VCaP (cell line): Measurements from ENCODE around the gene MTFR1L.

ENCODE experiments used
- H3K27ac ChIP-seq: fragments of 450-650 bp; 2 replicates; pipeline ENCODE4 v1.5.1; 2017
- TF ChIP-seq, protein P1 (sequence below): fragments of 450-650 bp; conservative IDR thresholded peaks from 2 replicates; pipeline ENCODE4 v1.5.1; 2017; ENCODE audit warnings: mild to moderate bottlenecking, moderate library complexity

The MTFR1L gene

DNA sequence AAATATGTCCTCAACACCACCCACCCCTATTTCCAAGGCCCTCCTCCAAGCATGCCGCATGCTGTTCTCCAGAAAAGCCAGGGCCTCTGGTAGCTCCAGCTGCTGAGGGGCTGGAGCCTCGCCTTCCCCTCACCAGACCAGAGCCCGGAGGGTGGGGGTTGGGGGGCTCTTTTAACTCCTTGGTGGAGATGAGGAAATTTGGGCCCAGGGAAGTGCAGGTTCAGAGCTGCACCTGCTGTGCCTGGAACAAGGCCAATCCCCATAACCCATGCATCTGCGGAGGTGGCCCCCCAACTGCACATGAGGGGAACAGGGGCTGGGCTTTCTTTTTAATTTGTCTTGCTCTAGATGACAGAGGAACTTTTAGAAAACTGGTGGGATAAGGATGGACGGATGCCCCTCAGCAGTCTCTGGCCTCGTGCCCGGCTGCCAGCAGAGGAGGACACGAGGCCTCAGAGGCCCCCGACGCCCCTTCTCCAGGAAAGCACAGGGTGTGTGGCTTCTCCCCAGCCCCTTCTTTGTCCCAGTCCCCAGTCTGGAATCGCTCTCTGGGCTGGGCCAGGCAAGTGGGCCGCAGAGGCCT lies 20.3 kb upstream of the MTFR1L start:
- H3K27ac ChIP-seq: peak overlapping the region; percentile 79; the same call in 1 of the 2 replicates
- TF ChIP-seq, protein P1, sequence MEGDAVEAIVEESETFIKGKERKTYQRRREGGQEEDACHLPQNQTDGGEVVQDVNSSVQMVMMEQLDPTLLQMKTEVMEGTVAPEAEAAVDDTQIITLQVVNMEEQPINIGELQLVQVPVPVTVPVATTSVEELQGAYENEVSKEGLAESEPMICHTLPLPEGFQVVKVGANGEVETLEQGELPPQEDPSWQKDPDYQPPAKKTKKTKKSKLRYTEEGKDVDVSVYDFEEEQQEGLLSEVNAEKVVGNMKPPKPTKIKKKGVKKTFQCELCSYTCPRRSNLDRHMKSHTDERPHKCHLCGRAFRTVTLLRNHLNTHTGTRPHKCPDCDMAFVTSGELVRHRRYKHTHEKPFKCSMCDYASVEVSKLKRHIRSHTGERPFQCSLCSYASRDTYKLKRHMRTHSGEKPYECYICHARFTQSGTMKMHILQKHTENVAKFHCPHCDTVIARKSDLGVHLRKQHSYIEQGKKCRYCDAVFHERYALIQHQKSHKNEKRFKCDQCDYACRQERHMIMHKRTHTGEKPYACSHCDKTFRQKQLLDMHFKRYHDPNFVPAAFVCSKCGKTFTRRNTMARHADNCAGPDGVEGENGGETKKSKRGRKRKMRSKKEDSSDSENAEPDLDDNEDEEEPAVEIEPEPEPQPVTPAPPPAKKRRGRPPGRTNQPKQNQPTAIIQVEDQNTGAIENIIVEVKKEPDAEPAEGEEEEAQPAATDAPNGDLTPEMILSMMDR: no peak

GRCh38 chr1:25799935-25800702 lies 19.6 kb upstream of the MTFR1L start, which contains the start of gene SELENON:
Gene SELENON (plus strand): TSS chr1:25800193. CDS start chr1:25800231, 38 bp downstream.
- peak within 1 kb of the TSS; percentile 79; the same call in 1 of the 2 replicates for H3K27ac ChIP-seq
- TF ChIP-seq, protein P1: no peak

GRCh38 chr1:25800703-25801377 lies 18.9 kb upstream of the MTFR1L start:
- peak overlapping the region; percentile 79; the same call in 1 of the 2 replicates for H3K27ac ChIP-seq
- TF ChIP-seq, protein P1: no peak

DNA sequence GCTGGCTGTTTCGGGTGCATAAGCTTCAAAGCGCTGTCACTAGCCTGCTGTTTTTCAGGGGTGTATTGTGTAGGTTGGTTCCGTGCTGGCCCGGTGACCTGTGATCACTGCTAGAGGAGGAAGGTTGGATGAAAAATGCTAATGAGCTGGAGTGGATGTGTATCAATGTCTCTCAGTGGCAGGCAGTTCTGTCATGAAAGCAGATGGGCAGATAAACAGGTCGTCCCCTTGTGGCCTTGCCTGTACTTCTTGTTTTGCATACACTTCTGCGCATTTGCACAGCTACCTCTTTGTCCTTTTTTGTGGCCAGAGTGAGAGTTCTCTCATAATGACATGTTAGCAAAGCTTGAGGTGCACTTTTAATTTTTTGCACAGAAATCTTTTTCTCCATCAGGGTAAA lies 16.8 kb upstream of the MTFR1L start:
- peak overlapping the region; percentile 54 for H3K27ac ChIP-seq
- TF ChIP-seq, protein P1: no peak

DNA sequence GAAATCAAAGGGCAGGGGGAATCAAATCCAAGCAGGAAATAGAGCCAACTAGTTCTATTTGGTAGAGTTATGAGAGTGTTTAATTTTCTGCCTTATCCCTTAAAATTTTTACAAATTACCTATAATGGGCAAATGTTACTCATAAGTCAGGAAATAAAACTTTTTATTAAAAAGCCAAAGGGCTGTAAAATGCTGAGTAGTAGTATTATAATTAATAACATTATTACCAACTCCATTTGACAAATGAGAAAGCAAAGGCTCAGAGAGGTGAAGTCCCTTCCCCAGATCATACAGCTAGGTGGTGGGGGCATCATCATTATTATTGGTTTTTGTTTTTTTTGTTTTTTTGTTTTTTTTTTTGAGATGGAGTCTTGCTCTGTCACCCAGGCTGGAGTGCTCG lies 16.4 kb upstream of the MTFR1L start:
- peak overlapping the region; percentile 54 for H3K27ac ChIP-seq
- TF ChIP-seq, protein P1: no peak

DNA sequence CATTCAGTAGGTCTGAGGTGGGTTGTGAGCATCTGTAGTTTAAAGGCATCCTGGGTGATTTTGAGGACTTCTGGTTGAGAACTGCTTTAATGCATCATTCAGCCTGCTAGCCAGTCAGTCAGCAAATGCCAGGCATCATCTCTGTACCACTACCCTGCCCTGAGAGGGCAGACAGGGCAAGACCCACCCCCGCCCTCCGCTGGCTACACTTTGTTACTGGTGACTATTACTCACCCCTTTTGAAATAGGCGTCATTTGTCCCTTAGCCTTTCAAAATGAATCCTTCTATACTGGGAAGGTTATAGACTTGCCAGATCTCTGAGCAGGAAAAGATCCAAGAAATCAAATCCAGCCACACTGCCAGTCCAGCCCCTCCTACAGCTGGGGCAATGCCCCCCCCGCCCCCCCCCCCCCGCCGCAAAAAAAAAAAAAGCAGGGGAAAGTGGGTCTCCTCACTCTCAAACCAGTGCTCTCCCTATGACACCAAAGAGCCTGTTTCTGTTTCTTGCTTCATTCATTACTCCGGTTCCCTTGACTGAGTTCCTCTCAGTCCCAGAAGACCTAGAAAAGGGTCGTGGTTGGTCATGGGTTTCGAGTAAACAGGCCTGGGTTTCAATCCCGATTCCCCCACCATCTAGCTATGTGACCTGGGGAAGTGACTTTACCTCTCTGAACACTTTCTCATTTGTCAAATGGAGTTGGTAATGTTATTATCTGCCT lies 15.3 kb upstream of the MTFR1L start:
- TF ChIP-seq, protein P1: no peak
- H3K27ac ChIP-seq: no peak overlapping the region
